Trophoblast cell (in vitro differentiated cells and primary cell): ENCODE data around the gene CLCNKB.

Source experiments
- DNase-seq, 2 donors: peaks; one replicate each; pipeline ENCODE4 v3.0.0-alpha.2; 2016
- H2AFZ ChIP-seq: 2 replicates; pipeline ENCODE4 v1.6.1; 2013; ENCODE audit warnings: low read length, moderate library complexity, mild to moderate bottlenecking; ENCODE audit not compliant: insufficient read depth, poor library complexity
- H2AK5ac ChIP-seq: 2 replicates; pipeline ENCODE4 v1.6.1; 2013; ENCODE audit warnings: mild to moderate bottlenecking, low read length
- H2BK120ac ChIP-seq: 2 replicates; pipeline ENCODE4 v1.6.1; 2013; ENCODE audit warnings: low read length, mild to moderate bottlenecking, moderate library complexity; ENCODE audit not compliant: insufficient read depth, poor library complexity
- H2BK12ac ChIP-seq: 2 replicates; pipeline ENCODE4 v1.6.1; 2013; ENCODE audit warnings: mild to moderate bottlenecking, low read length, moderate library complexity
- H2BK5ac ChIP-seq: 2 replicates; pipeline ENCODE4 v1.6.1; 2013; ENCODE audit warnings: low read length, low read depth, moderate library complexity, mild to moderate bottlenecking; ENCODE audit not compliant: poor library complexity
- H3K14ac ChIP-seq: 2 replicates; pipeline ENCODE4 v1.6.1; 2013; ENCODE audit warnings: mild to moderate bottlenecking, low read length
- H3K18ac ChIP-seq: 2 replicates; pipeline ENCODE4 v1.6.1; 2013; ENCODE audit warnings: mild to moderate bottlenecking, low read length
- H3K23ac ChIP-seq: 2 replicates; pipeline ENCODE4 v1.6.1; 2013; ENCODE audit warnings: low read length
- H3K27ac ChIP-seq: 2 replicates; pipeline ENCODE4 v1.5.1; 2013; ENCODE audit warnings: low read depth, mild to moderate bottlenecking, inconsistent platforms, low read length, moderate library complexity
- H3K27me3 ChIP-seq: 2 replicates; pipeline ENCODE4 v1.6.1; 2013; ENCODE audit warnings: inconsistent platforms, mild to moderate bottlenecking, low read length, moderate library complexity; ENCODE audit not compliant: insufficient read depth
- H3K36me3 ChIP-seq, 2 experiments: 1 replicate in 1 of 2; 2 replicates in 1 of 2; pipeline ENCODE4 v1.6.1; 2013; ENCODE audit warnings: low read length in 2 of 2, mild to moderate bottlenecking in 2 of 2, moderate library complexity in 1 of 2; ENCODE audit not compliant: insufficient read depth in 2 of 2, control insufficient read depth in 1 of 2
- H3K4ac ChIP-seq: 2 replicates; pipeline ENCODE4 v1.6.1; 2013; ENCODE audit warnings: low read depth, mild to moderate bottlenecking, low read length, moderate library complexity
- H3K4me1 ChIP-seq, 2 experiments: 1 replicate in 1 of 2; 2 replicates in 1 of 2; pipeline ENCODE4 v1.6.1; 2013; ENCODE audit warnings: low read length in 2 of 2, mild to moderate bottlenecking in 2 of 2, moderate library complexity in 1 of 2; ENCODE audit not compliant: insufficient read depth in 2 of 2, control insufficient read depth in 1 of 2
- H3K4me2 ChIP-seq: 2 replicates; pipeline ENCODE4 v1.6.1; 2013; ENCODE audit warnings: inconsistent platforms, mild to moderate bottlenecking, low read length, moderate library complexity
- H3K4me3 ChIP-seq: 2 replicates; pipeline ENCODE4 v1.5.1; 2013; ENCODE audit warnings: mild to moderate bottlenecking, low read depth, low read length, inconsistent platforms
- H3K79me1 ChIP-seq: one replicate; pipeline ENCODE4 v1.6.1; 2013; ENCODE audit warnings: low read length
- H3K79me2 ChIP-seq: 2 replicates; pipeline ENCODE4 v1.6.1; 2013; ENCODE audit warnings: low read length, mild to moderate bottlenecking; ENCODE audit not compliant: control insufficient read depth, insufficient read depth, poor library complexity
- H3K9ac ChIP-seq: 2 replicates; pipeline ENCODE4 v1.6.1; 2013; ENCODE audit warnings: mild to moderate bottlenecking, low read length
- H3K9me3 ChIP-seq: 2 replicates; pipeline ENCODE4 v1.6.1; 2013; ENCODE audit warnings: low read depth, mild to moderate bottlenecking, control low read depth, inconsistent platforms, low read length; ENCODE audit not compliant: insufficient read depth
- H4K12ac ChIP-seq: 2 replicates; pipeline ENCODE4 v1.6.1; 2013; ENCODE audit warnings: low read depth, mild to moderate bottlenecking, low read length, moderate library complexity
- H4K8ac ChIP-seq: 2 replicates; pipeline ENCODE4 v1.6.1; 2013; ENCODE audit warnings: low read depth, mild to moderate bottlenecking, low read length, moderate library complexity
- H4K91ac ChIP-seq: one replicate; pipeline ENCODE4 v1.6.1; 2013; ENCODE audit warnings: low read depth, mild to moderate bottlenecking, low read length, moderate library complexity
- WGBS: extraction: QIAGEN DNeasy Blood & Tissue Kit; methylation state at CpG from one replicate; pipeline ENCODE4 v1.1.7; 2013; ENCODE audit warnings: missing lambda C conversion rate; ENCODE audit not compliant: insufficient read length, insufficient coverage; ENCODE audit errors: extremely low coverage; 5-methylcytosine and 5-hydroxymethylcytosine counted together

Gene CLCNKB

DNA sequence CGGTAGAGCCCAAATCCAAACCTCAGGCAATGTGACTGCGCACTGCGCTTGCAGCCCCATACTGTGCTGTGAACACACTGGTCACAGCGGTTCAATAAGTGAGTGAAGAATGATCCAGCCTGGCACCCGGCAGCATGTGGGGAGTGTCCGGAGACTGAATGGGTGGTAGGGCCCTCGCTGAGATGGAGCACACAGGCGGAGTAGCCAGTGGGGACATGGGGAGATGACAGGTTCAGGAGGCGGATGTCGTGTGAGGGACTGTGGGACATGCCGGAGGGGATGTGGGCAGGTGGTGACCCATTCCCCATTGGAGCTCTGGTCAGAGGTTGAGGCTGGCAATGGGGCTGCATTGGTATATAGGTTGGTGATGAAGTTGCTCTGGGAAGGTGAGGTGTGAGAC lies 33.9 kb upstream of the CLCNKB start:
- peak overlapping the region; percentile 31 for H3K4me3 ChIP-seq
- H3K9me3 ChIP-seq: peaks cover 4% of the 10 kb centered on the region
- H4K12ac ChIP-seq: no peak overlapping the region
- H3K18ac ChIP-seq: no peak overlapping the region
- H3K4me2 ChIP-seq: no peak overlapping the region
- no peak overlapping the region for H2BK5ac ChIP-seq
- no peaks in the 10 kb centered on the region for H3K79me2 ChIP-seq
- no peak overlapping the region for H2BK120ac ChIP-seq
- H2AK5ac ChIP-seq: no peak overlapping the region
- H3K9ac ChIP-seq: peak overlapping the region; percentile 38
- H4K91ac ChIP-seq: no peak overlapping the region
- H3K4ac ChIP-seq: no peak overlapping the region
- H3K14ac ChIP-seq: no peak overlapping the region
- H3K27me3 ChIP-seq: no peaks in the 10 kb centered on the region
- no peak for DNase-seq
- peaks cover 10 to 18% of the 10 kb centered on the region in 2 experiments for H3K4me1 ChIP-seq
- H3K79me1 ChIP-seq: peaks cover 6% of the 10 kb centered on the region
- H3K27ac ChIP-seq: no peak overlapping the region
- H4K8ac ChIP-seq: no peak overlapping the region
- H2AFZ ChIP-seq: no peak overlapping the region
- WGBS: no CpG with 5 or more reads among the region's 11 CpGs
- H3K36me3 ChIP-seq: no peaks in the 10 kb centered on the region
- no peak overlapping the region for H2BK12ac ChIP-seq
- no peak overlapping the region for H3K23ac ChIP-seq

DNA sequence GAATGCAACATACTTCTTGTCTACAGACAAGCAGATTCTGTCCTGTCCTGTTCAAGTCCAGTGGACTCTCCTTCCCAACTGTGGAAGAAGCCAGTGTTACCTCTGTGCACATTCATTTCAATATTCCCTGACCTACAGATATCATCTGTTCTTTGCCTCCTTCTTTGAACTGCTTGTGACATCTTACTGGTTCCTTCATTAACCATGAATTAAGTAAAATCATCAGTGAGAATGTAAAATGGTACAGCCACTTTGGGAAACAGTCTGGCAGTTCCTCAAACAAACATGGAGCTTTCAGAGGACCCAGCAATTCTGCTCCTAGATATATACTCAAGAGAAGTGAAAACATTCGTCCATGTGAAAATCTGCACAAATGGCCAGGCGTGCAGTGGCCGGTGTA lies 32.7 kb upstream of the CLCNKB start:
- Histone ChIP-seq H3K4me3 (no peak overlapping the region), H3K9me3 (peaks cover 4% of the 10 kb centered on the region), H3K36me3 (no peaks in the 10 kb centered on the region), H3K4me1 (peaks cover 10 to 18% of the 10 kb centered on the region in 2 experiments), H3K4ac (no peak overlapping the region), H3K9ac (no peak overlapping the region), H3K4me2 (no peak overlapping the region), H3K23ac (no peak overlapping the region), H4K12ac (no peak overlapping the region), H3K27ac (no peak overlapping the region), H3K79me1 (peaks cover 6% of the 10 kb centered on the region), H2BK12ac (no peak overlapping the region), H2AFZ (no peak overlapping the region), H3K79me2 (no peaks in the 10 kb centered on the region), H3K14ac (no peak overlapping the region), H3K18ac (no peak overlapping the region), H4K91ac (no peak overlapping the region), H2BK120ac (no peak overlapping the region), H4K8ac (no peak overlapping the region), H2BK5ac (no peak overlapping the region), H2AK5ac (no peak overlapping the region), H3K27me3 (no peaks in the 10 kb centered on the region)
- WGBS: no CpG with 5 or more reads among the region's 3 CpGs
- DNase-seq: no peak

DNA sequence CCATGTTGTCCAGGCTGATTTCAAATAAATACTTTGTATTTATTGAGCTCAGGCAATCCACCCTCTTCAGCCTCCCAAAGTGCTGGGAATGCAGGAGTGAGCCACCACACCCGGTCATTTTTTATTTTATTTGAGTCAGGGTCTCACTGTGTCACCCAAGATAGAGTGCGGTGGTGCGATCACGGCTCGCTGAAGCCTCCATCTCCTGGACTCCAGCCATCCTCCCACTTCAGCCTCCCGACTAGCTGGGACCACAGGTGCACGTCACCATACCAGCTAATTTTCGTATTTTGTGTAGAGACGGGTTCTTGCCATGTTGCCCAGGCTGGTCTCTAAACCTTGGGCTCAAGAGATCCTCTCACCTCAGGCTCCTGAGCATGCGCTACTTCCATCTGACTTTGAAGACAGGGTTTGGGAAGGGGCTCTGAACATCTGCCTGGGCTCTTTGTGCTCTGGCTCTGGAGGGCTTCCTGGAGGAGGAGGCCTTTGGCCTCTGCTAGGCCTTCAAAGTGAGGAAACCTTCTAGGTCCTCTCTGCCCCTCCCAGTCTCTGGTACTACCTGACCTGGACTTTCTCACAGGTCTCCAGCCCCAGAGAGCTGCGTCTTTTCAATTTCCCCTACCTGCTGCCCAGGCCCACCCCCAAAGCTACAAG lies 31.5 kb upstream of the CLCNKB start:
- no peak overlapping the region for H3K27ac ChIP-seq
- WGBS: no CpG with 5 or more reads among the region's 11 CpGs
- peak overlapping the region; percentile 35 for H3K4me2 ChIP-seq
- no peak overlapping the region for H2AFZ ChIP-seq
- no peak overlapping the region for H2BK12ac ChIP-seq
- H3K79me1 ChIP-seq: peaks cover 6% of the 10 kb centered on the region
- peak overlapping the region; percentile 12 for H3K14ac ChIP-seq
- H3K18ac ChIP-seq: peak overlapping the region; percentile 26
- H4K12ac ChIP-seq: no peak overlapping the region
- peak overlapping the region; percentile 21 for H2AK5ac ChIP-seq
- peak overlapping the region; percentile 17 for H4K91ac ChIP-seq
- H3K79me2 ChIP-seq: no peaks in the 10 kb centered on the region
- no peak overlapping the region for H3K23ac ChIP-seq
- H3K27me3 ChIP-seq: no peaks in the 10 kb centered on the region
- no peak for DNase-seq
- H3K4me3 ChIP-seq: no peak overlapping the region
- H3K36me3 ChIP-seq: no peaks in the 10 kb centered on the region
- peak overlapping the region; percentile 24 for H2BK120ac ChIP-seq
- H2BK5ac ChIP-seq: no peak overlapping the region
- H3K9ac ChIP-seq: no peak overlapping the region
- peaks cover 4% of the 10 kb centered on the region for H3K9me3 ChIP-seq
- no peak overlapping the region for H3K4ac ChIP-seq
- peaks cover 11 to 22% of the 10 kb centered on the region in 2 experiments for H3K4me1 ChIP-seq
- peak overlapping the region; percentile 3 for H4K8ac ChIP-seq

- Histone ChIP-seq H4K12ac (no peak overlapping the region), H3K79me2 (no peaks in the 10 kb centered on the region), H3K27ac (no peak overlapping the region), H3K36me3 (no peaks in the 10 kb centered on the region), H2AK5ac (peak overlapping the region; percentile 21), H4K91ac (peak overlapping the region; percentile 34), H3K14ac (peak overlapping the region; percentile 12), H3K18ac (peak overlapping the region; percentile 26), H2AFZ (no peak overlapping the region), H3K9me3 (peaks cover 4% of the 10 kb centered on the region), H3K4me2 (peak overlapping the region; percentile 35), H3K27me3 (no peaks in the 10 kb centered on the region), H2BK5ac (no peak overlapping the region), H2BK120ac (peak overlapping the region; percentile 35), H3K9ac (no peak overlapping the region), H3K4ac (no peak overlapping the region), H2BK12ac (no peak overlapping the region), H3K4me1 (peaks cover 17 to 29% of the 10 kb centered on the region in 2 experiments), H3K4me3 (peak overlapping the region; percentile 44), H3K79me1 (peaks cover 11% of the 10 kb centered on the region), H4K8ac (peak overlapping the region; percentile 11), H3K23ac (no peak overlapping the region)
- WGBS: no CpG with 5 or more reads among the region's 36 CpGs
- peak in 1 of 2 donors; percentile 27 for DNase-seq
Observed at GRCh38 chr1:16012590-16013219, 30.9 kb upstream of the CLCNKB start.
